Fibroblast of skin of left quadriceps (primary cell): ENCODE results near the gene BCL11A.
A peak's percentile ranks its signal among the peaks of the same experiment; 100 is the strongest.

Experiments used
- DNase-seq, 2 experiments: peaks; one replicate each; pipeline ENCODE4 v3.0.0-alpha.2; 2013; ENCODE audit warnings: low read depth in 2 of 2

BCL11A gene

GRCh38 chr2:60546756-60547420 lies 6.6 kb downstream of the BCL11A start:
- DNase-seq: no peak

GRCh38 chr2:60544954-60545560 lies 8.4 kb downstream of the BCL11A start:
- DNase-seq: no peak

- DNase-seq: peak; percentile 93
Observed at GRCh38 chr2:60544062-60544461, 9.4 kb downstream of the BCL11A start.

- DNase-seq: no peak
Observed at GRCh38 chr2:60541056-60541651, 12.3 kb downstream of the BCL11A start.

GRCh38 chr2:60540074-60540473 lies 13.4 kb downstream of the BCL11A start:
- DNase-seq: no peak

- no peak for DNase-seq
Observed at GRCh38 chr2:60539140-60539539, 14.3 kb downstream of the BCL11A start.

GRCh38 chr2:60538101-60538500 lies 15.4 kb downstream of the BCL11A start:
- no peak for DNase-seq

GRCh38 chr2:60536746-60537145 lies 16.7 kb downstream of the BCL11A start:
- DNase-seq: no peak

GRCh38 chr2:60535685-60536312 lies 17.7 kb downstream of the BCL11A start:
- DNase-seq: no peak

- no peak for DNase-seq
Observed at GRCh38 chr2:60534892-60535684, 18.4 kb downstream of the BCL11A start.

- DNase-seq: no peak
Observed at GRCh38 chr2:60534052-60534685, 19.3 kb downstream of the BCL11A start.

GRCh38 chr2:60533101-60534051 lies 20.1 kb downstream of the BCL11A start:
- peak; percentile 87 to 89 for DNase-seq

- peak; percentile 57 to 62 for DNase-seq
Observed at GRCh38 chr2:60532421-60532820, 21.0 kb downstream of the BCL11A start.

- no peak for DNase-seq
Observed at GRCh38 chr2:60531701-60532133, 21.7 kb downstream of the BCL11A start.

GRCh38 chr2:60530660-60531281 lies 22.7 kb downstream of the BCL11A start:
- DNase-seq: no peak

- DNase-seq: no peak
Observed at GRCh38 chr2:60529785-60530627, 23.4 kb downstream of the BCL11A start.

GRCh38 chr2:60529136-60529784 lies 24.2 kb downstream of the BCL11A start:
- DNase-seq: no peak

GRCh38 chr2:60528281-60529020 lies 25.0 kb downstream of the BCL11A start:
- no peak for DNase-seq
